SK-N-SH treated with all-trans-retinoic acid at 6 μM for 48 hours (cell line): Measurements from ENCODE around the gene SERHL2.
"Not testable (repeated sequence)": the region's sequence is repeated elsewhere in the genome, so short reads cannot be mapped to it uniquely, and the experiment has no call there.

Experiments
- ATAC-seq: fragments of 200-7000 bp; cut with Tn5 transposase; 3 replicates; pipeline ENCODE4 v1.9.1; 2020; ENCODE audit warnings: mild to moderate bottlenecking, moderate library complexity
- ARNTL ChIP-seq: fragments of 450-650 bp; formaldehyde crosslinking; IDR thresholded peaks from 2 replicates; pipeline ENCODE4 v1.5.0; 2020; ENCODE audit warnings: low read depth, mild to moderate bottlenecking, moderate library complexity, borderline replicate concordance
- BACH2 ChIP-seq: fragments of 250-450 bp; sonication (Bioruptor Pico); IDR thresholded peaks from 2 replicates; pipeline ENCODE4 v1.9.0; 2021; ENCODE audit warnings: mild to moderate bottlenecking, borderline replicate concordance
- CSDC2 ChIP-seq: fragments of 250-450 bp; sonication (Bioruptor Pico); IDR thresholded peaks from 2 replicates; pipeline ENCODE4 v1.5.0; 2020; ENCODE audit warnings: mild to moderate bottlenecking, moderate library complexity
- CSRNP3 ChIP-seq: fragments of 250-450 bp; sonication (Bioruptor Pico); IDR thresholded peaks from 2 replicates; pipeline ENCODE4 v1.5.1; 2021; ENCODE audit warnings: mild to moderate bottlenecking, moderate library complexity
- ESRRG ChIP-seq: fragments of 250-450 bp; sonication (Bioruptor Pico); IDR thresholded peaks from 2 replicates; pipeline ENCODE4 v1.6.1; 2021; ENCODE audit warnings: mild to moderate bottlenecking
- GLIS3 ChIP-seq: fragments of 250-450 bp; sonication (Bioruptor Pico); IDR thresholded peaks from 2 replicates; pipeline ENCODE4 v1.5.0; 2020; ENCODE audit warnings: mild to moderate bottlenecking, moderate library complexity
- ISL1 ChIP-seq: fragments of 250-450 bp; sonication (Bioruptor Pico); IDR thresholded peaks from 2 replicates; pipeline ENCODE4 v2.1.2; 2022; ENCODE audit warnings: mild to moderate bottlenecking, moderate library complexity
- OSR1 ChIP-seq: fragments of 250-450 bp; sonication (Bioruptor Pico); IDR thresholded peaks from 2 replicates; pipeline ENCODE4 v1.8.0; 2022; ENCODE audit warnings: moderate library complexity, mild to moderate bottlenecking, inconsistent platforms
- PPARA ChIP-seq: fragments of 250-450 bp; sonication (Bioruptor Pico); IDR thresholded peaks from 2 replicates; pipeline ENCODE4 v1.5.0; 2020; ENCODE audit warnings: mild to moderate bottlenecking, borderline replicate concordance
- SNAI2 ChIP-seq: fragments of 250-450 bp; sonication (Bioruptor Pico); IDR thresholded peaks from 2 replicates; pipeline ENCODE4 v1.5.0; 2020; ENCODE audit warnings: mild to moderate bottlenecking, moderate library complexity
- TCF4 ChIP-seq: fragments of 250-450 bp; sonication (Bioruptor Pico); IDR thresholded peaks from 2 replicates; pipeline ENCODE4 v1.8.0; 2021; ENCODE audit warnings: mild to moderate bottlenecking, moderate library complexity, borderline replicate concordance
- TOX ChIP-seq: fragments of 250-450 bp; sonication (Bioruptor Pico); IDR thresholded peaks from 2 replicates; pipeline ENCODE4 v1.8.0; 2021; ENCODE audit warnings: mild to moderate bottlenecking, moderate library complexity, borderline replicate concordance
- ZC3H10 ChIP-seq: fragments of 250-450 bp; sonication (Bioruptor Pico); IDR thresholded peaks from 2 replicates; pipeline ENCODE4 v1.5.1; 2021; ENCODE audit warnings: mild to moderate bottlenecking, moderate library complexity
- ZFP3 ChIP-seq: fragments of 250-450 bp; sonication (Bioruptor Pico); IDR thresholded peaks from 2 replicates; pipeline ENCODE4 v1.5.0; 2020; ENCODE audit warnings: mild to moderate bottlenecking, moderate library complexity
- ZFP30 ChIP-seq: fragments of 450-650 bp; formaldehyde crosslinking; IDR thresholded peaks from 2 replicates; pipeline ENCODE4 v1.5.0; 2022; ENCODE audit warnings: mild to moderate bottlenecking, moderate library complexity
- ZNF565 ChIP-seq: fragments of 450-650 bp; formaldehyde crosslinking; conservative IDR thresholded peaks from 2 replicates; pipeline ENCODE4 v1.5.0; 2020; ENCODE audit warnings: low read depth, mild to moderate bottlenecking, moderate library complexity
- ZNF70 ChIP-seq: fragments of 450-650 bp; formaldehyde crosslinking; IDR thresholded peaks from 2 replicates; pipeline ENCODE4 v1.5.0; 2020; ENCODE audit warnings: mild to moderate bottlenecking, moderate library complexity
- ZNF8 ChIP-seq: fragments of 450-650 bp; formaldehyde crosslinking; IDR thresholded peaks from 2 replicates; pipeline ENCODE4 v1.5.0; 2020; ENCODE audit warnings: mild to moderate bottlenecking, moderate library complexity
- TF ChIP-seq, protein P1 (sequence below): fragments of 250-450 bp; sonication (Bioruptor Pico); IDR thresholded peaks from 2 replicates; pipeline ENCODE4 v1.5.1; 2020; ENCODE audit warnings: low read depth, mild to moderate bottlenecking, moderate library complexity
- TF ChIP-seq, protein P2 (sequence below): fragments of 250-450 bp; sonication (Bioruptor Pico); IDR thresholded peaks from 2 replicates; pipeline ENCODE4 v1.8.0; 2021; ENCODE audit warnings: low read depth, mild to moderate bottlenecking, moderate library complexity, borderline replicate concordance
- TF ChIP-seq, protein P3 (sequence below): fragments of 250-450 bp; sonication (Bioruptor Pico); IDR thresholded peaks from 2 replicates; pipeline ENCODE4 v1.5.0; 2020; ENCODE audit warnings: mild to moderate bottlenecking, moderate library complexity
- TF ChIP-seq, protein P4 (sequence below): fragments of 250-450 bp; sonication (Bioruptor Pico); IDR thresholded peaks from 2 replicates; pipeline ENCODE4 v1.8.0; 2020; ENCODE audit warnings: mild to moderate bottlenecking, moderate library complexity, borderline replicate concordance

The SERHL2 gene

DNA sequence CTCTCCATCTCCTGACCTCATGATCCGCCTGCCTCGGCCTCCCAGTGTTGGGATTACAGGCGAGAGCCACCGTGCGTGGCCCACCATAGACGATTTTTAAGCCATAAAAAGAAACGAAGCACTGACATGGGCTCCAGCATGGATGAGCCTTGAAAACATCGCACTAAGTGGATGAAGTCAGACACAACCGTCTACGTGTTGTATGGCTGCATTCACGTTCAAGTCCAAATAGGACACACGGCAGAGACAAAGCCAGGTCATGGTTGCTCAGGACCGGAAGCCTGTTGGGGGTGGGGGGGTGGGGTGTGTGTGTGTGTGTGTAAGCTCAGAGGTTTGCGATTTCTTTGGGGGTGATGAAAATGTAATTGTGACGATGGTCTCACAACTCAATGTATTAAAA is 44.2 kb upstream of the SERHL2 start (continued):
- TF ChIP-seq, protein P1, sequence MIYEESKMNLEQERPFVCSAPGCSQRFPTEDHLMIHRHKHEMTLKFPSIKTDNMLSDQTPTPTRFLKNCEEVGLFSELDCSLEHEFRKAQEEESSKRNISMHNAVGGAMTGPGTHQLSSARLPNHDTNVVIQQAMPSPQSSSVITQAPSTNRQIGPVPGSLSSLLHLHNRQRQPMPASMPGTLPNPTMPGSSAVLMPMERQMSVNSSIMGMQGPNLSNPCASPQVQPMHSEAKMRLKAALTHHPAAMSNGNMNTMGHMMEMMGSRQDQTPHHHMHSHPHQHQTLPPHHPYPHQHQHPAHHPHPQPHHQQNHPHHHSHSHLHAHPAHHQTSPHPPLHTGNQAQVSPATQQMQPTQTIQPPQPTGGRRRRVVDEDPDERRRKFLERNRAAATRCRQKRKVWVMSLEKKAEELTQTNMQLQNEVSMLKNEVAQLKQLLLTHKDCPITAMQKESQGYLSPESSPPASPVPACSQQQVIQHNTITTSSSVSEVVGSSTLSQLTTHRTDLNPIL, result no peak
- TF ChIP-seq ZNF8, result no peak
- no peak for TF ChIP-seq PPARA (CRISPR knock-in tag)
- TF ChIP-seq SNAI2 (CRISPR knock-in tag), result no peak

GRCh38 chr22:42511401-42511891 is 42.3 kb upstream of the SERHL2 start:
- ATAC-seq, result no peak

DNA sequence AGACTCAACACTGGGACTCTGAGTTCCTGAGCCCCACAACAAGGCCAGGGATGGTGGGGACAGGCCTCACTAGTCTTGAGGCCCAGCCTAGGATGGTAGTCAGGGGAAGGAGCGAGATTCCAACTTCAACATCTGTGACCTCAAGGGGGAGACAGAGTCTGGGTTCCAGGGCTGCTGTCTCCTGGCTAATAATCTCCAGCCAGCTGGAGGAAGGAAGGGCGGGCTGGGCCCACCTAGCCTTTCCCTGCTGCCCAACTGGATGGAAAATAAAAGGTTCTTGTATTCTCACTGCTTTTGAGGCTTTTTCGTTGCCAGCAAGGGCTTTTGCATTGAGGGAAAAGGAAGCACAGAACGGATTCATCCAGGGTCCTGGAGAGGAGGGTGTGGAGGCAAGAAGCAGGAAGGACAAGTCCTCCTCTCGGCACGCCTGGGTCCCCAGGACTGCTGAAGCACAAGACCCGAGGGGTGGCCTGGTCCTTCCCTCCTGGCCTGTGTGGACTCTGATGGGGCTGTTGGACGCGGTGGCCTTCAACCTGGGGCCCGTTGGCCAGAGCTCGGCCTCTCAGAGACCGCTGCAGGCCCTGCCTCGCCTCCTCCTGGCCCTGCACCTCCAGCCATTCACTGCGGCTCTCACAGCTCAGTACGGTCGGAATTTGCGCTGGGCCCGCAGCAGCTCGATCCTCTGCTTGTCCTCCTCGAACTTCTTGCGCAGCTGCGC is 41.3 kb upstream of the SERHL2 start:
- ATAC-seq, result peak; percentile 55

More at GRCh38 chr22:42511401-42511891, 42.3 kb upstream of the SERHL2 start:
- TF ChIP-seq, protein P2, sequence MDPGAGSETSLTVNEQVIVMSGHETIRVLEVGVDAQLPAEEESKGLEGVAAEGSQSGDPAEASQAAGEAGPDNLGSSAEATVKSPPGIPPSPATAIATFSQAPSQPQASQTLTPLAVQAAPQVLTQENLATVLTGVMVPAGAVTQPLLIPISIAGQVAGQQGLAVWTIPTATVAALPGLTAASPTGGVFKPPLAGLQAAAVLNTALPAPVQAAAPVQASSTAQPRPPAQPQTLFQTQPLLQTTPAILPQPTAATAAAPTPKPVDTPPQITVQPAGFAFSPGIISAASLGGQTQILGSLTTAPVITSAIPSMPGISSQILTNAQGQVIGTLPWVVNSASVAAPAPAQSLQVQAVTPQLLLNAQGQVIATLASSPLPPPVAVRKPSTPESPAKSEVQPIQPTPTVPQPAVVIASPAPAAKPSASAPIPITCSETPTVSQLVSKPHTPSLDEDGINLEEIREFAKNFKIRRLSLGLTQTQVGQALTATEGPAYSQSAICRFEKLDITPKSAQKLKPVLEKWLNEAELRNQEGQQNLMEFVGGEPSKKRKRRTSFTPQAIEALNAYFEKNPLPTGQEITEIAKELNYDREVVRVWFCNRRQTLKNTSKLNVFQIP (CRISPR knock-in tag), result no peak

- ATAC-seq, result not testable (repeated sequence)
Measured at GRCh38 chr22:42514331-42514730, 39.4 kb upstream of the SERHL2 start.

- ATAC-seq, result not testable (repeated sequence)
Measured at GRCh38 chr22:42515304-42515703, 38.5 kb upstream of the SERHL2 start.

DNA sequence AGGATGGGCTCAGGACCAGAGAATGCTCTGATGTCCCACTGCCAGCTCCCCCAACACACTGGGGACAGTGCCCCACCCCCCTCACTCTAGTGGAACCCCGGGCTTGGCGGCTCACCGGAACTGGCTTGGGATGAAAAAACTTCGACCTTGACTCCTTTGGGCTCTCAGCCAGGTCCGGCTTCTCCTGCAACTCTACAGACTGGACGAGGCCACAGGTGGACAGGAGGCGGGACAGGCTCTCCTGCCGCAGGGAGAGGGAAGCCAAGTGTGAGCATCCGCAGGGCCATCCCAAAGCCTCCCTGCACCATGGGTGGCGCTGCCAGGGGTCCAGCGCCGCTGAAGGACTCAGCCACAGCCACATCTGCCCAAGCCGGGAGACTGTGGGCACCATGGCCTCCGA is 37.9 kb upstream of the SERHL2 start:
- ATAC-seq, result no peak
- TF ChIP-seq ZNF8, result no peak
- no peak for TF ChIP-seq ZC3H10
- no peak for TF ChIP-seq CSRNP3
- no peak for TF ChIP-seq ZFP30 (CRISPR knock-in tag)
- no peak for TF ChIP-seq ISL1 (CRISPR knock-in tag)
- no peak for TF ChIP-seq ARNTL (CRISPR knock-in tag)
- TF ChIP-seq TOX (CRISPR knock-in tag), result no peak
- no peak for TF ChIP-seq CSDC2
- TF ChIP-seq TCF4, result no peak
- TF ChIP-seq, protein P3, sequence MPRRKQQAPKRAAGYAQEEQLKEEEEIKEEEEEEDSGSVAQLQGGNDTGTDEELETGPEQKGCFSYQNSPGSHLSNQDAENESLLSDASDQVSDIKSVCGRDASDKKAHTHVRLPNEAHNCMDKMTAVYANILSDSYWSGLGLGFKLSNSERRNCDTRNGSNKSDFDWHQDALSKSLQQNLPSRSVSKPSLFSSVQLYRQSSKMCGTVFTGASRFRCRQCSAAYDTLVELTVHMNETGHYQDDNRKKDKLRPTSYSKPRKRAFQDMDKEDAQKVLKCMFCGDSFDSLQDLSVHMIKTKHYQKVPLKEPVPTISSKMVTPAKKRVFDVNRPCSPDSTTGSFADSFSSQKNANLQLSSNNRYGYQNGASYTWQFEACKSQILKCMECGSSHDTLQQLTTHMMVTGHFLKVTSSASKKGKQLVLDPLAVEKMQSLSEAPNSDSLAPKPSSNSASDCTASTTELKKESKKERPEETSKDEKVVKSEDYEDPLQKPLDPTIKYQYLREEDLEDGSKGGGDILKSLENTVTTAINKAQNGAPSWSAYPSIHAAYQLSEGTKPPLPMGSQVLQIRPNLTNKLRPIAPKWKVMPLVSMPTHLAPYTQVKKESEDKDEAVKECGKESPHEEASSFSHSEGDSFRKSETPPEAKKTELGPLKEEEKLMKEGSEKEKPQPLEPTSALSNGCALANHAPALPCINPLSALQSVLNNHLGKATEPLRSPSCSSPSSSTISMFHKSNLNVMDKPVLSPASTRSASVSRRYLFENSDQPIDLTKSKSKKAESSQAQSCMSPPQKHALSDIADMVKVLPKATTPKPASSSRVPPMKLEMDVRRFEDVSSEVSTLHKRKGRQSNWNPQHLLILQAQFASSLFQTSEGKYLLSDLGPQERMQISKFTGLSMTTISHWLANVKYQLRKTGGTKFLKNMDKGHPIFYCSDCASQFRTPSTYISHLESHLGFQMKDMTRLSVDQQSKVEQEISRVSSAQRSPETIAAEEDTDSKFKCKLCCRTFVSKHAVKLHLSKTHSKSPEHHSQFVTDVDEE (CRISPR knock-in tag), result no peak
- TF ChIP-seq SNAI2 (CRISPR knock-in tag), result no peak
- TF ChIP-seq ZNF565 (CRISPR knock-in tag), result no peak
- TF ChIP-seq, protein P4, sequence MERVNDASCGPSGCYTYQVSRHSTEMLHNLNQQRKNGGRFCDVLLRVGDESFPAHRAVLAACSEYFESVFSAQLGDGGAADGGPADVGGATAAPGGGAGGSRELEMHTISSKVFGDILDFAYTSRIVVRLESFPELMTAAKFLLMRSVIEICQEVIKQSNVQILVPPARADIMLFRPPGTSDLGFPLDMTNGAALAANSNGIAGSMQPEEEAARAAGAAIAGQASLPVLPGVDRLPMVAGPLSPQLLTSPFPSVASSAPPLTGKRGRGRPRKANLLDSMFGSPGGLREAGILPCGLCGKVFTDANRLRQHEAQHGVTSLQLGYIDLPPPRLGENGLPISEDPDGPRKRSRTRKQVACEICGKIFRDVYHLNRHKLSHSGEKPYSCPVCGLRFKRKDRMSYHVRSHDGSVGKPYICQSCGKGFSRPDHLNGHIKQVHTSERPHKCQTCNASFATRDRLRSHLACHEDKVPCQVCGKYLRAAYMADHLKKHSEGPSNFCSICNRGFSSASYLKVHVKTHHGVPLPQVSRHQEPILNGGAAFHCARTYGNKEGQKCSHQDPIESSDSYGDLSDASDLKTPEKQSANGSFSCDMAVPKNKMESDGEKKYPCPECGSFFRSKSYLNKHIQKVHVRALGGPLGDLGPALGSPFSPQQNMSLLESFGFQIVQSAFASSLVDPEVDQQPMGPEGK (CRISPR knock-in tag), result no peak
- no peak for TF ChIP-seq OSR1 (CRISPR knock-in tag)
- no peak for TF ChIP-seq GLIS3 (CRISPR knock-in tag)
- TF ChIP-seq ZNF70 (CRISPR knock-in tag), result no peak
- no peak for TF ChIP-seq ESRRG
- no peak for TF ChIP-seq ZFP3
- TF ChIP-seq BACH2 (CRISPR knock-in tag), result no peak

DNA sequence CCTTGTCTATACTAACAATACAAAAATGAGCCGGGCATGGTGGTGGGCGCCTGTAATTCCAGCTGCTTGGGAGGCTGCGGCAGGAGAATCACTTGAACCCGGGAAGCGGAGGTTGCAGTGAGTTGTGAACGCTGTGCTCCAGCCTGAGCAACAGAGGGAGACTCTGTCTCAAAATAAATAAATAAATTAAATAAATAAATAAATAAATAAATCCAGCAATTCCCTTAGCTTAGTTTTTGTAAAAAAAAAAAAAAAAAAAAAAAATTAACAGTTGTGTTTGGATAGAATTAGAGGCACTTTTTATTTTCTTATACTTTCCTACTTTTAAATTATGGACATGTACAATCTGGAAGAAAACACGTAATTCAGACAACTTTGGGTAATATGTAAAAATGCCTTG is 36.7 kb upstream of the SERHL2 start:
- ATAC-seq, result not testable (repeated sequence)

DNA sequence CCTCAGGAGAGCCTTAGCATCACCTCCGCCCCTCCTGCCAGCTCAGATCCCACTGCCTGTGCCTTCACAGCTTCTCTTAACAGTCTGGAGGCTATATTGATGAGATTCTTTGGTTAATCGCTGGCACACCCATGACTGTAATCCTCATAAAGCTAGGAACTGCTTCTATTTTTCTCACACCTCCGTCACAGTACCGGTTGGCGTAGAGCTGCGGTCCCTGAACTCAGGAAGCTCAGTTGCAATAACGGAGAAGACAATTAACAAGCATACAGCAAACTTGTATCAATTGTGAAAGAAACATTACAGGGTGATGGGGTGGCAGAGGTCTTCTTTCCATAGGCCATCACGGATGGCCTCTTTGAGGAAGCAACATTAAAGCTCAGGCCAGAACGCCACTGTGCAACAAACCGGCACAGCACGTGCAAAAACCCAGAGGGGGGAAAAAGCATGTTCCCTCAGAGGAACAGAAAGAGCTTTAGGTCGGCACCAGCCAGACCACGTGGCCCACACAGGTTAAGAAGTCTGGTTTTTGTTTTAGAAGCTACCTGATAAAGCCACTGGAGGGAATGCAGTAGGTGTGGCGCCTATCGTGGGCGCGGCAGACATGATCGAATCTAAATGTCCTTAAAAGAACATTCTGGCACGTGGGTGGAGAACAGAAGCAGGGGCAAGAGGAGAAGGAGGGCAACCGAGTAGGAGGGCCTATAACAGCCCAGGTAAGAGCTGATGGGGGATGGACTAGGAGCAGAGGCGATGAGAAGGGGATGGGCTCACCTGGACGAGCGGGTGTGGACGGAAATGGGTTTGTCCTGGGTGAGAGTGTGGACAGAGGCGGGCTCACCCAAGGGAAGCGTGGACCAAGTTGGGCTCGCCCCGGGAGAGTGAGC is 34.9 kb upstream of the SERHL2 start:
- not testable (repeated sequence) for ATAC-seq
